OCI-LY3 (cell line): ENCODE results near the gene TSPAN5.

ENCODE experiments used
- H2AFZ ChIP-seq: fragments of 200-600, 300-600 bp; shearing (Covaris generic); 2 replicates; pipeline ENCODE4 v1.6.0; 2014; ENCODE audit warnings: antibody characterized with exemption, low read depth, low read length
- H3K27ac ChIP-seq: fragments of 200-600, 300-600 bp; sonication (generic); 2 replicates; pipeline ENCODE4 v1.5.1; 2014; ENCODE audit warnings: mild to moderate bottlenecking, low read length, moderate library complexity, mixed read lengths
- H3K27me3 ChIP-seq: fragments of 200-600, 300-600 bp; sonication (generic); 2 replicates; pipeline ENCODE4 v1.6.1; 2014; ENCODE audit warnings: low read depth, low read length, mixed read lengths
- H3K36me3 ChIP-seq: fragments of 200-600, 300-600 bp; sonication (generic); replicated peaks from 2 replicates; pipeline ENCODE3; 2014; ENCODE audit warnings: low read depth, low read length, mixed read lengths
- H3K4me1 ChIP-seq: fragments of 300-600, 200-600 bp; sonication (generic); 2 replicates; pipeline ENCODE4 v1.6.1; 2014; ENCODE audit warnings: low read length, mixed read lengths
- H3K4me2 ChIP-seq: fragments of 200-600, 300-600 bp; sonication (generic); 2 replicates; pipeline ENCODE4 v1.6.1; 2014; ENCODE audit warnings: low read length, mixed read lengths
- H3K4me3 ChIP-seq: fragments of 300-600, 200-600 bp; sonication (generic); 2 replicates; pipeline ENCODE4 v1.5.1; 2014; ENCODE audit warnings: antibody characterized with exemption, mild to moderate bottlenecking, low read length, moderate library complexity
- H3K79me2 ChIP-seq: fragments of 300-600, 200-600 bp; shearing (Covaris generic); 2 replicates; pipeline ENCODE4 v1.6.1; 2014; ENCODE audit warnings: mild to moderate bottlenecking, low read length, mixed read lengths
- H3K9ac ChIP-seq: fragments of 300-600, 200-600 bp; shearing (Covaris generic); 2 replicates; pipeline ENCODE4 v1.6.0; 2014; ENCODE audit warnings: mild to moderate bottlenecking, low read length, moderate library complexity
- H3K9me3 ChIP-seq: fragments of 200-600, 300-600 bp; shearing (Covaris generic); 2 replicates; pipeline ENCODE4 v1.6.1; 2014; ENCODE audit warnings: low read length, mixed read lengths; ENCODE audit not compliant: insufficient read depth
- H4K20me1 ChIP-seq: fragments of 200-600, 300-600 bp; sonication (generic); 2 replicates; pipeline ENCODE4 v1.6.1; 2016; ENCODE audit warnings: low read length, mixed read lengths; ENCODE audit not compliant: insufficient read depth
- EZH2phosphoT487 ChIP-seq: fragments of 200-600 bp; shearing (Covaris generic); IDR thresholded peaks from 2 replicates; pipeline ENCODE4 v1.6.1; 2018; ENCODE audit warnings: antibody characterized with exemption, mixed run types, low read depth
- TF ChIP-seq, protein P1 (sequence below): fragments of 200-600, 300-600 bp; sonication (generic); IDR thresholded peaks from 2 replicates; pipeline ENCODE4 v1.5.1; 2014; ENCODE audit warnings: antibody characterized with exemption, low read length, low read depth

TSPAN5 gene

DNA sequence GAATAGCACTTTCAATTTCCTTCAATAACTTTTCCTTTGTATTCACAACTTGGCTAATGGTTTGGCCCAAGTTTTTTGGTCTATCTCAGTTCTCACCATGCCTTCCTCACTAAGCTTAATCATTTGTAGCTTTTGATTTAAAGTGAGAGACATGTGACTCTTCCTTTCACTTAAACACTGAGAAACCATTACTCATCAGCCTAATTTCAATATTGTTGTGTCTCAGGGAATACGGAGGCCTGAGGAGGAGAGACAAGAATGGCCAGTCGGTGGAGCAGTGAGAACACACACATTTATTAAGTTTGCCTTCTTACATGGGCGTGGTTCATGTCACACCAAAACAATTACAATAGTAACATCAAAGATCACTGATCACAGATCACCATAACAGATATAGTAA lies 56.7 kb downstream of the TSPAN5 start:
- Histone ChIP-seq H4K20me1 (no peaks in the 10 kb centered on the region), H3K9me3 (peaks cover 11% of the 10 kb centered on the region; the same call in 1 of the 2 replicates), H3K4me2 (peak overlapping the region; percentile 85), H3K4me3 (peak overlapping the region; percentile 70), H3K36me3 (peaks cover 17% of the 10 kb centered on the region), H3K27me3 (no peaks in the 10 kb centered on the region), H3K79me2 (peaks cover 53% of the 10 kb centered on the region), H3K27ac (peak overlapping the region; percentile 93), H2AFZ (no peak overlapping the region), H3K4me1 (peaks cover 41% of the 10 kb centered on the region), H3K9ac (peak overlapping the region; percentile 75)
- TF ChIP-seq, protein P1, sequence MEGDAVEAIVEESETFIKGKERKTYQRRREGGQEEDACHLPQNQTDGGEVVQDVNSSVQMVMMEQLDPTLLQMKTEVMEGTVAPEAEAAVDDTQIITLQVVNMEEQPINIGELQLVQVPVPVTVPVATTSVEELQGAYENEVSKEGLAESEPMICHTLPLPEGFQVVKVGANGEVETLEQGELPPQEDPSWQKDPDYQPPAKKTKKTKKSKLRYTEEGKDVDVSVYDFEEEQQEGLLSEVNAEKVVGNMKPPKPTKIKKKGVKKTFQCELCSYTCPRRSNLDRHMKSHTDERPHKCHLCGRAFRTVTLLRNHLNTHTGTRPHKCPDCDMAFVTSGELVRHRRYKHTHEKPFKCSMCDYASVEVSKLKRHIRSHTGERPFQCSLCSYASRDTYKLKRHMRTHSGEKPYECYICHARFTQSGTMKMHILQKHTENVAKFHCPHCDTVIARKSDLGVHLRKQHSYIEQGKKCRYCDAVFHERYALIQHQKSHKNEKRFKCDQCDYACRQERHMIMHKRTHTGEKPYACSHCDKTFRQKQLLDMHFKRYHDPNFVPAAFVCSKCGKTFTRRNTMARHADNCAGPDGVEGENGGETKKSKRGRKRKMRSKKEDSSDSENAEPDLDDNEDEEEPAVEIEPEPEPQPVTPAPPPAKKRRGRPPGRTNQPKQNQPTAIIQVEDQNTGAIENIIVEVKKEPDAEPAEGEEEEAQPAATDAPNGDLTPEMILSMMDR: peak; percentile 41
- no peak for TF ChIP-seq EZH2phosphoT487

DNA sequence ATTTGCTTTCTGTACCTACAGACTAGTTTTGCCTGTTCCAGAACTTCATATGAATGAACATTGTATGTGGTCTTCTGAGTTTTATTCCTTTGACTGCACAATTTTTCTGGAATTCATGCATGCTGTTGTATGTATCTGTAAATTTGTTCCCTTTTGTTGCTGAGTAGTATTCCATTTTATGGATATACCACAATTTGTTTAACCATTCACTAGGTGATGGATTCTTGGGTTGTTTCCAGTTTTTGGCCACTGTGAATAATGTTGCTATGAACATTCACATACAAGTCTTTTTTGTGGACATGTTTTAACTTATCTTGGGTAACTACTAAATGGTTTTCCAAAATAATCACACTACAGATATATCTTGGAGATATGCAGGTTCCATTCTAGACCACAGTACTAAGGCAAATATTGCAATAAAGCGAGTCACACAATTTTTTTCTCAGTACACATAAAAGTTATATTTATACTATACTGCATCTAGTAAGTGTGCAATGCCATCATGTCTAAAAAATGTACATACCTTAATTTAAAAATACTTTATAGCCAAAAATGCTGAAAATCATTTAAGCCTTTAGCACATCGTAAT lies 58.7 kb downstream of the TSPAN5 start:
- TF ChIP-seq, protein P1: no peak
- TF ChIP-seq EZH2phosphoT487: no peak
- H3K4me3 ChIP-seq: no peak overlapping the region
- H3K4me1 ChIP-seq: peaks cover 41% of the 10 kb centered on the region
- H3K27me3 ChIP-seq: no peaks in the 10 kb centered on the region
- no peaks in the 10 kb centered on the region for H4K20me1 ChIP-seq
- peaks cover 17% of the 10 kb centered on the region for H3K36me3 ChIP-seq
- H3K4me2 ChIP-seq: no peak overlapping the region
- H3K79me2 ChIP-seq: peaks cover 43% of the 10 kb centered on the region
- no peak overlapping the region for H2AFZ ChIP-seq
- peaks cover 11% of the 10 kb centered on the region; the same call in 1 of the 2 replicates for H3K9me3 ChIP-seq
- no peak overlapping the region for H3K9ac ChIP-seq
- H3K27ac ChIP-seq: no peak overlapping the region

DNA sequence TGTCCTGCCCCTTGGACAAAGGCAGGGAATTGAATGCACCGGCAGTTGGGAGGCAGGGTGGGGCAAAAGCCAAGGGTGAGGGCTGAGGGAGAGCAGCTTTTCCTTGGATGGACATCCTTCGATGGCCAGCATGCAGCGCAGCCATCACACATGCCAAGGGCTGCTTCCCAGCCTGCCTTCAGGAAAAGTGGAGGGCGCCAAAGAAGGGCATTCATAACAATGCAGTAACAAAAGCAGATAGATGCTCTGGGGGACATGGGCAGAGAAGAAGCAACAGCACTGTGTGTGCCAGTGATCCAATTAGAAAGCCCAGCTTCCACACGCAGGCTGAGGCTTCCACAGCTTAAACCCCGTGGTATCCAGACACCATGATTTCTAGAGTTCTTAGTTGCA lies 71.5 kb downstream of the TSPAN5 start:
- no peaks in the 10 kb centered on the region for H3K36me3 ChIP-seq
- H3K4me3 ChIP-seq: no peak overlapping the region
- no peaks in the 10 kb centered on the region for H3K9me3 ChIP-seq
- H4K20me1 ChIP-seq: peaks cover 27% of the 10 kb centered on the region
- no peak overlapping the region for H2AFZ ChIP-seq
- no peaks in the 10 kb centered on the region for H3K4me1 ChIP-seq
- no peaks in the 10 kb centered on the region for H3K27me3 ChIP-seq
- H3K9ac ChIP-seq: no peak overlapping the region
- no peak overlapping the region for H3K4me2 ChIP-seq
- TF ChIP-seq, protein P1: no peak
- no peak for TF ChIP-seq EZH2phosphoT487
- peaks cover 16% of the 10 kb centered on the region for H3K79me2 ChIP-seq
- no peak overlapping the region for H3K27ac ChIP-seq

DNA sequence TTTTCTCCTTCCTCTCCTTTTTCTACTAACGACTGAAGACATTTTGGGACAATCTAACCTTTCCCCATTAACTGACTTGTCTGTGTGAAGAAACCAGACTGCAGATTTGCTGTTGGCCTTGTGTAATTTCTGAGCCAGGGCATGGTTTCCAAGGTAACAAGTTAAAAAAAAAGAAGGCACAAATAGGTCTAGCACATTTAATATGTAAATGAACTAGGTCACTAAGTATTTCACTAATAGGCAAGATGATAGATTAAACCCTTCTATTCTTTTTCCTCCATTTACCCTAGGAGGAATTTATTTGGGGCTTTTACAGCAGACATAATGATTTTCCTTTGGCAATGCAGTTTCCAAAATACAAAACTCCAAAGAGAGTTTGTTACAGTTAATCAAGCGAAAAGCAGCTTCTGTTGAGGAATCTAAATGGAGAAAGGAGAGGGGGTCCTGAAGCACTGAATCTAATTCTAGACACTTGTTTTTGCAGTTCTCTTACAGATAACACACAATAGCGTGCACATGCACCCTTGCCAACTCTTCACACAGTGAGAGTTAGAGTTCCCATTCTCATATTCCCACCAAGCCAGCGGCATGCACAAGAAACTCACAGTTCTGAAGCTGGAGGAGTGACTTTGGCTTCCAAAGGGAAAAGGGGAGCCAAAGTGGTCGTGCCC lies 72.0 kb downstream of the TSPAN5 start:
- Histone ChIP-seq H4K20me1 (peaks cover 33% of the 10 kb centered on the region), H3K9ac (no peak overlapping the region), H3K27me3 (no peaks in the 10 kb centered on the region), H3K4me2 (no peak overlapping the region), H3K27ac (no peak overlapping the region), H3K9me3 (no peaks in the 10 kb centered on the region), H3K79me2 (peaks cover 22% of the 10 kb centered on the region), H3K4me1 (peaks cover 5% of the 10 kb centered on the region), H3K4me3 (no peak overlapping the region), H2AFZ (no peak overlapping the region), H3K36me3 (no peaks in the 10 kb centered on the region)
- TF ChIP-seq, protein P1: no peak
- no peak for TF ChIP-seq EZH2phosphoT487
